ENCODE data around the gene AGPAT3. TPM values are rescaled to one million over a fixed set of nuclear protein-coding genes. Genes with fewer than 3 reads are reported as not detected.

The AGPAT3 gene
- polyA plus RNA-seq, 10 donors = 24.0 to 30.6 (median 27.3) TPM

- no peak for DNase-seq
Measured at GRCh38 chr21:43921979-43922945, 57.2 kb downstream of the AGPAT3 start.

- DNase-seq = no peak
Measured at GRCh38 chr21:43922949-43923348, 57.9 kb downstream of the AGPAT3 start.

- no peak for DNase-seq
Measured at GRCh38 chr21:43923391-43923790, 58.4 kb downstream of the AGPAT3 start.

GRCh38 chr21:43924421-43925095, 59.5 kb downstream of the AGPAT3 start:
- DNase-seq = no peak

- no peak for DNase-seq
Measured at GRCh38 chr21:43925096-43925481, 60.1 kb downstream of the AGPAT3 start.

- DNase-seq = no peak
Measured at GRCh38 chr21:43925609-43926008, 60.6 kb downstream of the AGPAT3 start.

GRCh38 chr21:43926196-43926595, 61.2 kb downstream of the AGPAT3 start:
- DNase-seq = no peak

GRCh38 chr21:43927591-43928221, 62.7 kb downstream of the AGPAT3 start:
- DNase-seq = no peak

- DNase-seq = peak in 2 of 3 donors; percentile 28 to 55
Measured at GRCh38 chr21:43928222-43929125, 63.5 kb downstream of the AGPAT3 start.

GRCh38 chr21:43929217-43929971, 64.4 kb downstream of the AGPAT3 start:
- no peak for DNase-seq

GRCh38 chr21:43930074-43930847, 65.2 kb downstream of the AGPAT3 start:
- DNase-seq = no peak

- no peak for DNase-seq
Measured at GRCh38 chr21:43930848-43931375, 65.9 kb downstream of the AGPAT3 start.

- no peak for DNase-seq
Measured at GRCh38 chr21:43931489-43931888, 66.5 kb downstream of the AGPAT3 start.

GRCh38 chr21:43932005-43932404, 67.0 kb downstream of the AGPAT3 start:
- DNase-seq = no peak

GRCh38 chr21:43933199-43933598, 68.2 kb downstream of the AGPAT3 start:
- no peak for DNase-seq

- DNase-seq = no peak
Measured at GRCh38 chr21:43933680-43934079, 68.7 kb downstream of the AGPAT3 start.

GRCh38 chr21:43934116-43934515, 69.1 kb downstream of the AGPAT3 start:
- no peak for DNase-seq

GRCh38 chr21:43934716-43935705, 70.0 kb downstream of the AGPAT3 start:
- DNase-seq = no peak

Data from muscle of back (tissue), 11 donors.